Erythroblast (primary cell): ENCODE data around the gene HNRNPC.
"Not testable (repeated sequence)": the region's sequence is repeated elsewhere in the genome, so short reads cannot be mapped to it uniquely, and the experiment has no call there.

Experiments used
- DNase-seq, 2 experiments: peaks; one replicate each; lab custom pipeline; 2025; lab: John Stamatoyannopoulos, UW
- GATA1 ChIP-seq: IDR thresholded peaks from 2 replicates; pipeline ENCODE4 v1.6.1; 2011; ENCODE audit warnings: low read depth, mild to moderate bottlenecking, control low read depth, low read length, moderate library complexity
- POLR2A ChIP-seq: IDR thresholded peaks from 2 replicates; pipeline ENCODE4 v1.6.1; 2011; ENCODE audit warnings: mild to moderate bottlenecking, low read length

HNRNPC gene

DNA sequence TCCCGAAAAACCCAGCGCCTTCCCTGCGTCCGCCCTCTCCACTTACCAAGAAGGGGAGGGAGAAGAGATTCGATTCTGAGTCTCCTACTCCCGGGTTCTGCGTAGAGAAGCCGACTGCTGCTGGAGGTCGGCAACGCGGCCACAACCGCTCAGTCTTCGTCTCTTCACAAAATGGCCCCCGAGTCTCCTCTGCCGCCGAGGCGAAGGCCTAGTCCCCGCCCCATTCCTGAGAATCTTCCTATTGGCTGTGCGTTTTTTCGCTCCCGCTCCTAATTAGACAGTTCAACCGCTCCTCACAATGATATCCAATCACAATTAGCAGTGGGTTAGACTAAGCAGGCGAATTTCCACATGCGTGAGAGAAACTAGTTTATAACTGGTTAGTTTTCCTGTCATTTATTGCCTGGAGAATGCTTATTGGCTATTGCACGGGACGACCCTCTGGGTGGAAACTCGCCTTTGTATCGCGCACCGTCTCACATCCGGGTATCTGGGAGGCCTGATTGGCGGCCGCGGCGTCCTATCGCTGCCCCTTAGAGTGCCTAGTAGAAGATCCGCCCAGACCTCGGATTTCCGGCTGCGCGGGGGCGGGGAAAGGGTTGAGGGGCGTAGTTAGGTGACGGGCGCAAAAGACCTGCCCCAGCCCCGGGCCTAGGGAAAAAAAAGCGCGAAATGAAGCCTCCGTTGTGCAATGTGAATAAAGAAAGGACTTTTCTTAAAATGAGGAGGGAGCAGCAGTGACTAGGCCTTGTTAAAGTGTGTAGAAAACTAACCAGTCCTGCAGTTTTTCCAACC, at the start of gene HNRNPC:
Gene HNRNPC (minus strand): TSS at position 191 of the 795 bp plus-strand sequence. CDS start 35,249 bp downstream, outside the sequence.
- DNase-seq: peak; percentile 100
- TF ChIP-seq POLR2A (peak; percentile 99), GATA1 (no peak)

GRCh38 chr14:21317398-21317797, 48.2 kb upstream of the HNRNPC start:
- no peak for TF ChIP-seq GATA1
- no peak for TF ChIP-seq POLR2A
- DNase-seq: no peak

DNA sequence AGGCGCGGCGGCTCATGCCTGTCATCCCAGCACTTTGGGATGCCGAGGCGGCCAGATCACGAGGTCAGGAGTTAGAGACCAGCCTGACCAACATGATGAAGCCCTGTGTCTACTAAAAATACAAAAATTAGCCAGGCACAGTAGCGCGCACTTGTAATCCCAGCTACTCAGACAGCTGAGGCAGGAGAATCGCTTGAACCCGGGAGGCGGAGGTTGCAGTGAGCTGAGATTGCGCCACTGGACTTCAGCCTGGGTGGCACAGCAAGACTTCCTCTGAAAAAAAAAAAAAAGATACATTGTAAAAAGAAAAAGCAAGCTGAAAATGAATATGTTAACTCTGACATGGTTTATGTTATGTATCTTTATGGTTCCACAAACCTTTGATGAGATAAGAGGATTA, 44.3 kb upstream of the HNRNPC start:
- TF ChIP-seq GATA1: no peak
- no peak for TF ChIP-seq POLR2A
- no peak for DNase-seq

GRCh38 chr14:21311614-21312013, 42.4 kb upstream of the HNRNPC start:
- no peak for DNase-seq
- TF ChIP-seq POLR2A (no peak), GATA1 (no peak)

- no peak for TF ChIP-seq POLR2A
- no peak for DNase-seq
These were observed 40.7 kb upstream of the HNRNPC start for GRCh38 chr14:21309956-21310355.

DNA sequence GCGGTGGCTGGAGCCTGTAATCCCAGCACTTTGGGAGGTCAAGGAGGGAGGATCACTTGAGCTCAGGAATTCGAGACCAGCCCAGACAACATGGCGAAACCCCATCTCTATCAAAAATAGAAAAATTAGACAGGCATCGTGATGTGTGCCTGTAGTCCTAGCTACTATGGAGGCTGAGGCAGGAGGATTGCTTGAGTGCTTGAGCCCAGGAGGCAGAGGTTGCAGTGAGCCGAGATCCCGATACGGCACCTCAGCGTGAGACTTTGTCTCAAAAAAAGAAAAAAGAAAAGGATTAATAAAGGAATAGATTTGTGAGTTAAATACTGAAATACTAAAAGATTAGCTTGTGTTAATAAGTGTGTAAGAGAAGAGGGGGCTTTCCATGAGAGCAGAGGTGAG, 40.0 kb upstream of the HNRNPC start:
- TF ChIP-seq POLR2A: no peak
- TF ChIP-seq GATA1: no peak
- no peak for DNase-seq

DNA sequence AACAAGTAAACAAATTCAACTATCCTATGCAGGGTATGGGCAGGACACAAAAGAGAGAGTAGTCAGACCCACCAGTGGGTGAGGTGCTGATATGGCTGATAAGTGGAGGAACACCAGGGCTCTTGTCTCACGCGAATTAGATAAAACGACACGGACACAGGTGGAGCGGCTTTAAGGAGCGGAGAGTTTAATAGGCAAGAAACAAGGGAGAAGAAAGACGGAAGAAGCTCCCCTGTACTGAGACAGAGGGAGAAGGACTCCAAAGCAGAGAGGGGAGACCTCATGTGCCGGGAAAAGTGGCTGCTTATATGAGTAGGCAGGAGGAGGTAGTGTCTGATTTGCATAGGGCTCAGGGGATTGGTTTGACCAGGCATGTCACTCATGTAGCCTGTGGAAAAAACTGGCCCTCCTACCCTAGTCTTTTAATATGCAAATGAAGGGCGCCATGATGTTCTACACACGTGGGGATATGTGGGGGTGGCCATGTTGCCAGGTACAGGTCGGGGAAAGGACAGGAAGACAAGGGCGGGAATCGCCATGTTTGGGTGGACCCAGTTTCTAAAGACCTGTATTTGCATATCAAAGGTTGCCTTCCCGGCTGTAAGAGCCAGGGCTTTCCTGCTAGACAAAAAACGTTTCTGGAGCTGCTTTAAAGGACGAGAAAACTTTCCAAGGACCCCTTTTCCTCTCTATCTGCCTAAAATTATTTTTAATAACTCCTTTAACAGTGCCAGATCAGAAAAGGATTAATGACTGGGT, 39.4 kb upstream of the HNRNPC start:
- TF ChIP-seq GATA1: no peak
- peak; percentile 78 for TF ChIP-seq POLR2A
- peak; percentile 84 to 92 for DNase-seq

- no peak for TF ChIP-seq GATA1
- no peak for TF ChIP-seq POLR2A
- DNase-seq: no peak
These were observed 38.9 kb upstream of the HNRNPC start for GRCh38 chr14:21308132-21308478.

DNA sequence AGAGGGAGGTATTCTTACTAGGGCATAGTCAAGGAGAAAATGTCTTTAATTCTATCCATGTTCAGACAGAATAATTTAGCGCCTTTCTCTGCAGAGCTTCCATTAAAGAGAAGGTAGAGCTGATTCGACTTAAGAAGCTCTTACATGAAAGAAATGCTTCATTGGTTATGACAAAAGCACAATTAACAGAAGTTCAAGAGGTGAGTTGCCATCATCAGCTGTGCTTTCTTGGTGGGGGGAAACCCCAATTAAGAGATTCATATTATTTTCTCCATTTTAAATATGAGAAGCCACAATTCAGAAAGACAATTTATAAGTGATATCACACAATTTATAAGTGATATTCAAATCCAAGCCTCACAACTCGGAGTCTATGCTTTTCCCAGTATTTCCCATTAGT, 38.4 kb upstream of the HNRNPC start:
- TF ChIP-seq POLR2A: no peak
- no peak for TF ChIP-seq GATA1
- DNase-seq: no peak

DNA sequence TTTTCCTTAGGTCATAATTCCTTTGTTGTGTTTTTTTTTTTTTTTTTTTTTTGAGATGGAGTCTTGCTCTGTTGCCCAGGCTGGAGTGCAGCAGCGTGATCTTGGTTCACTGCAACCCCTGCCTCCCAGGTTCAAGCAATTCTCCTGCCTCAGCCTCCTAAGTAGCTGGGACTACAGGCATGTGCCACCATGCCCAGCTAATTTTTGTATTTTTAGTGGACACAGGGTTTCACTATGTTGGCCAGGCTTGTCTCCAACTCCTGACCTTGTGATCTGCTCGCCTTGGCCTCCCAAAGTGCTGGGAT, 33.5 kb upstream of the HNRNPC start:
- DNase-seq: not testable (repeated sequence)

GRCh38 chr14:21302013-21302835, 33.0 kb upstream of the HNRNPC start:
- TF ChIP-seq GATA1 (no peak), POLR2A (no peak)
- no peak for DNase-seq

DNA sequence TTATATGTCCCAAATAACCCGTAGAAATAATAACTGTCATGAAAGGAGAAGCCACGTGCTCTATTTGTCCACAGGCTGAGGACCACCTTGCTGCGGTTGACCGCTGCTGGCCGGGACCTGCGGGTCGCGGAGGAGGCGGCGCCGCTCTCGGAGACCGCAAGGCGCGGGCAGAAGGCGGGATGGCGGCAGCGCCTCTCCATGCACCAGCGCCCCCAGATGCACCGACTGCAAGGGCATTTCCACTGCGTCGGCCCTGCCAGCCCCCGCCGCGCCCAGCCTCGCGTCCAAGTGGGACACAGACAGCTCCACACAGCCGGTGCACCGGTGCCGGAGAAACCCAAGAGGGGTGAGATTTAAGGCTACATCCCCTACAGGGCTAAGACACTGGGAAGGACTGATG, 31.6 kb upstream of the HNRNPC start:
- peak; percentile 28 to 39 for DNase-seq
- TF ChIP-seq POLR2A (no peak), GATA1 (no peak)

- no peak for TF ChIP-seq POLR2A
- no peak for TF ChIP-seq GATA1
- peak in 1 of 2 experiments; percentile 10 for DNase-seq
These were observed 30.4 kb upstream of the HNRNPC start for GRCh38 chr14:21299562-21300130.

- TF ChIP-seq GATA1 (no peak), POLR2A (no peak)
- no peak for DNase-seq
These were observed 29.1 kb upstream of the HNRNPC start for GRCh38 chr14:21298358-21298757.

DNA sequence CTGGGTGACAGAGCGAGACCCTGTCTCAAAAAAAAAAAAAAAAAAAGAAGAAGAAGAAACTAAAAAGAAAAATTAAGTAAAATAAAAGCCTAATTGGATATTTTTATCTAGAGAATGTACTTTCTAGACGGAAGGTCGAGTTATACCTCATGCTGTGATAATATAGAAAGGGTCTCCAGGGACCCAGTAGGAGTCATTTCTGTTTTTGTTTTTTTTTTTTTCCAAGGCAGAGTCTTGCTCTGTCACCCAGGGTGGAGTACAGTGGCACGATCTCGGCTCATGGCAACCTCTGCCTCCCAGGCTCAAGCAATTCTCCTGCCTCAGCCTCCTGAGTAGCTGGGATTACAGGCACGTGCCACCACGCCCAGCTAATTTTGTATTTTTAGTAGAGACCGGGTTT, 24.8 kb upstream of the HNRNPC start:
- DNase-seq: not testable (repeated sequence)
